HL-60 (cell line): ENCODE results near the gene SLC35D3.

ENCODE experiments used
- TF ChIP-seq, protein P1 (sequence below): IDR thresholded peaks from one replicate; pipeline ENCODE4 v1.5.1; 2011; ENCODE audit warnings: low read length, control low read depth, inconsistent platforms; ENCODE audit not compliant: insufficient read depth
- TF ChIP-seq, protein P2 (sequence below): IDR thresholded peaks from 2 replicates; pipeline ENCODE4 v1.6.1; 2012; ENCODE audit warnings: low read depth; ENCODE audit not compliant: insufficient replicate concordance

DNA sequence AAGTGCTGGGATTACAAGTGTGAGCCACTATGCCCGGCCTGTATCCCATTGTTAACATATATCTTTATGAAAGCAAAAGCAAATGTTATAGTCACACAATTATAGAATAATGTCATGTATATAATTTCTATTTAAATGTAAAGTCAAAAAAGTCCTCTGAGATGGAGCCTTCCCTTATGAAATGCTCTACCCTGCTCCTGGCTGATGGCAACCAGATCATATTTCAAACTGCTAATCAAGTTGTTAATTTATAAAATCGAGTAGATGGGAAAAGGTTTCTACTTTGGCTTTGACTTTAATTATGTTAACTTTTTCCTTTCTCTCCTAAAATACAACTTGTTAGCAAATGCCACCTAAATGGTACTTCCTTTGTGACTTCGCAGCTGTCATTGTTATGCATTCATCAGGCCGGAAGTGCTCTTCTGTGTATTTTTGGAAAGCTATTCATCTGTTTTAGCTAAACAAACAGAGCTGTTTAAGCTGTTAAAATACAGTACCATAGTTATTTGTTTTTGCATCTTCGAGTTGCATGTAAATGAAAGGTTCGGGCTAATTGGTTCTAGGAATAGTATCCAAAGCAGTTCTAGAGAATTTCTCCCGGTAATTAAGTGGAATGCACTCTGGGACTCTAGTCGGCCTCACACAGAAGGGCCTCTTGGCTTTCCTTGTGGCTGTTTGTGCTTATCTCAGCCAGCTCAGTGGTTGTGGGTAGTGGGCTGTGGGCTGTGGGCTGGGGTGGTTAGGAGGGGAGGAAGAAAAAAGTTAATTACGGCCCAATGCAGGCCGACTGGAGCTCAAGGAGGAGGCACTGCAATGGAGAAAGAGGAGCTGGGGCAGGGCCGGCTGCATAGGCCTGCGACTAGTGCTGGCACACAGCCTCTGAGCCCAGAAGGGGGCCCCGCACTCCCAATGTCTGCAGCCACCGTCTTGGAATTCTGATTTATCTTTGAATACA, 34.8 kb downstream of the SLC35D3 start:
- TF ChIP-seq, protein P1, sequence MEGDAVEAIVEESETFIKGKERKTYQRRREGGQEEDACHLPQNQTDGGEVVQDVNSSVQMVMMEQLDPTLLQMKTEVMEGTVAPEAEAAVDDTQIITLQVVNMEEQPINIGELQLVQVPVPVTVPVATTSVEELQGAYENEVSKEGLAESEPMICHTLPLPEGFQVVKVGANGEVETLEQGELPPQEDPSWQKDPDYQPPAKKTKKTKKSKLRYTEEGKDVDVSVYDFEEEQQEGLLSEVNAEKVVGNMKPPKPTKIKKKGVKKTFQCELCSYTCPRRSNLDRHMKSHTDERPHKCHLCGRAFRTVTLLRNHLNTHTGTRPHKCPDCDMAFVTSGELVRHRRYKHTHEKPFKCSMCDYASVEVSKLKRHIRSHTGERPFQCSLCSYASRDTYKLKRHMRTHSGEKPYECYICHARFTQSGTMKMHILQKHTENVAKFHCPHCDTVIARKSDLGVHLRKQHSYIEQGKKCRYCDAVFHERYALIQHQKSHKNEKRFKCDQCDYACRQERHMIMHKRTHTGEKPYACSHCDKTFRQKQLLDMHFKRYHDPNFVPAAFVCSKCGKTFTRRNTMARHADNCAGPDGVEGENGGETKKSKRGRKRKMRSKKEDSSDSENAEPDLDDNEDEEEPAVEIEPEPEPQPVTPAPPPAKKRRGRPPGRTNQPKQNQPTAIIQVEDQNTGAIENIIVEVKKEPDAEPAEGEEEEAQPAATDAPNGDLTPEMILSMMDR, result no peak
- TF ChIP-seq, protein P2, sequence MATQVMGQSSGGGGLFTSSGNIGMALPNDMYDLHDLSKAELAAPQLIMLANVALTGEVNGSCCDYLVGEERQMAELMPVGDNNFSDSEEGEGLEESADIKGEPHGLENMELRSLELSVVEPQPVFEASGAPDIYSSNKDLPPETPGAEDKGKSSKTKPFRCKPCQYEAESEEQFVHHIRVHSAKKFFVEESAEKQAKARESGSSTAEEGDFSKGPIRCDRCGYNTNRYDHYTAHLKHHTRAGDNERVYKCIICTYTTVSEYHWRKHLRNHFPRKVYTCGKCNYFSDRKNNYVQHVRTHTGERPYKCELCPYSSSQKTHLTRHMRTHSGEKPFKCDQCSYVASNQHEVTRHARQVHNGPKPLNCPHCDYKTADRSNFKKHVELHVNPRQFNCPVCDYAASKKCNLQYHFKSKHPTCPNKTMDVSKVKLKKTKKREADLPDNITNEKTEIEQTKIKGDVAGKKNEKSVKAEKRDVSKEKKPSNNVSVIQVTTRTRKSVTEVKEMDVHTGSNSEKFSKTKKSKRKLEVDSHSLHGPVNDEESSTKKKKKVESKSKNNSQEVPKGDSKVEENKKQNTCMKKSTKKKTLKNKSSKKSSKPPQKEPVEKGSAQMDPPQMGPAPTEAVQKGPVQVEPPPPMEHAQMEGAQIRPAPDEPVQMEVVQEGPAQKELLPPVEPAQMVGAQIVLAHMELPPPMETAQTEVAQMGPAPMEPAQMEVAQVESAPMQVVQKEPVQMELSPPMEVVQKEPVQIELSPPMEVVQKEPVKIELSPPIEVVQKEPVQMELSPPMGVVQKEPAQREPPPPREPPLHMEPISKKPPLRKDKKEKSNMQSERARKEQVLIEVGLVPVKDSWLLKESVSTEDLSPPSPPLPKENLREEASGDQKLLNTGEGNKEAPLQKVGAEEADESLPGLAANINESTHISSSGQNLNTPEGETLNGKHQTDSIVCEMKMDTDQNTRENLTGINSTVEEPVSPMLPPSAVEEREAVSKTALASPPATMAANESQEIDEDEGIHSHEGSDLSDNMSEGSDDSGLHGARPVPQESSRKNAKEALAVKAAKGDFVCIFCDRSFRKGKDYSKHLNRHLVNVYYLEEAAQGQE, result no peak
